Thymus (tissue), 14 donors: ENCODE data around the gene SH2D1B. TPM values are rescaled to one million over a fixed set of nuclear protein-coding genes. Genes with fewer than 3 reads are reported as not detected.
"Not testable (repeated sequence)": the region's sequence is repeated elsewhere in the genome, so short reads cannot be mapped to it uniquely, and the experiment has no call there.

Experiments
- DNase-seq, 9 donors: peaks; one replicate each; pipeline ENCODE4 v3.0.0-alpha.2; 2013; ENCODE audit warnings: low spot score in 9 of 9, low read depth in 6 of 9, missing footprints in 1 of 9
- H3K27ac ChIP-seq, 2 donors: one replicate each; pipeline ENCODE4 v1.5.1; 2013; ENCODE audit warnings: control low read depth in 1 of 2, low read depth in 1 of 2, low read length in 1 of 2, mild to moderate bottlenecking in 1 of 2, moderate library complexity in 1 of 2
- H3K27me3 ChIP-seq, 2 donors: one replicate each; pipeline ENCODE4 v1.5.1; 2013; ENCODE audit warnings: low read length in 1 of 2; ENCODE audit not compliant: control insufficient read depth in 2 of 2, insufficient read depth in 1 of 2
- H3K36me3 ChIP-seq, 2 donors: one replicate each; pipeline ENCODE4 v1.5.1; 2013; ENCODE audit warnings: low read length in 1 of 2, mild to moderate bottlenecking in 1 of 2, moderate library complexity in 1 of 2; ENCODE audit not compliant: control insufficient read depth in 2 of 2, insufficient read depth in 2 of 2
- H3K4me1 ChIP-seq, 2 donors: one replicate each; pipeline ENCODE4 v1.5.1; 2013; ENCODE audit warnings: low read length in 2 of 2; ENCODE audit not compliant: control insufficient read depth in 2 of 2, insufficient read depth in 2 of 2
- H3K4me3 ChIP-seq, 2 donors: one replicate each; pipeline ENCODE4 v1.5.1; 2013; ENCODE audit warnings: low read length in 2 of 2, control low read depth in 1 of 2, mild to moderate bottlenecking in 1 of 2
- H3K9me3 ChIP-seq, 2 donors: one replicate each; pipeline ENCODE4 v1.5.1; 2013; ENCODE audit warnings: low read length in 1 of 2, mild to moderate bottlenecking in 1 of 2; ENCODE audit not compliant: control insufficient read depth in 2 of 2, insufficient read depth in 1 of 2
- WGBS: extraction: QIAGEN DNeasy Blood & Tissue Kit; methylation state at CpG from one replicate; pipeline ENCODE4 v1.1.7; 2013; 5-methylcytosine and 5-hydroxymethylcytosine counted together
- long read RNA-seq, 10 donors: transcript quantifications; one replicate each; lab custom pipeline, GENCODE V29; 2026
- polyA plus RNA-seq: library from polyadenylated mRNA; stranded (reverse); fragments of 200-250 nt; gene quantifications from one replicate; pipeline ENCODE4 v1.2.3, GENCODE V29; 2013
- total RNA-seq: library from RNA; stranded (reverse); fragments of 120-200 nt; gene quantifications from one replicate; pipeline ENCODE4 v1.2.4, GENCODE V29; 2013
- donor health status: healthy.

The SH2D1B gene, protein sequence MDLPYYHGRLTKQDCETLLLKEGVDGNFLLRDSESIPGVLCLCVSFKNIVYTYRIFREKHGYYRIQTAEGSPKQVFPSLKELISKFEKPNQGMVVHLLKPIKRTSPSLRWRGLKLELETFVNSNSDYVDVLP
- total RNA-seq (0.47 TPM), polyA plus RNA-seq (0.27 TPM)
- long read RNA-seq, donor 1 = 0 reads
- long read RNA-seq, donor 2 = 0 reads
- long read RNA-seq, donor 3, partial matches to known transcripts = 0 of 1 reads
- long read RNA-seq, donor 3, other reads (novel, unspliced or antisense) = 0 of 1 reads
- long read RNA-seq, donor 4 = 0 reads
- long read RNA-seq, donor 5, partial matches to known transcripts = 0 of 1 reads
- long read RNA-seq, donor 5, other reads (novel, unspliced or antisense) = 0 of 1 reads
- long read RNA-seq, donor 6 = 0 reads
- long read RNA-seq, donor 7 = 0 reads
- long read RNA-seq, donor 8 = 0 reads
- long read RNA-seq, donor 9 = 0 reads
- long read RNA-seq, donor 10 = 0 reads

DNA sequence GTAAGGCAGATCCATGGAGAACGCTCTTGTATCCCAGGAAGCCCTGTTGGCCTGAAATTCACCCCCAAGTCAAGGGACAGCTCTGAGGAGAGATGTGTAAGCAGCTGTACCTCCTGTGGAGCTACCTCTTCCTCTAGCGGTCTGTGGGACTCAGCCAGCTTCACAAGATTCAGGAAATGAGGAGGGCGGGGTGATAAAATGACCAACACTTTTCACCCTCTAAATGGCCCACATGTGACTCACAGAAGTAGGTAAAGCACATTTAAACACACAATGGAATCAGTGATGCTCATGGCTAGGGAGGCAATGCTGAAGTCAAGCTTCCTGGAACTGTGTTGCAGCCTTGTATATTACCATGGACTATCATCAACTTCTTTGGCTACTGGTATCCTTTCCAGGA, at the start of gene SH2D1B:
Gene SH2D1B, minus strand, starts transcription at position 135 of the 400 bp plus-strand sequence. Its CDS starts 120 bp downstream, at position 15.
- no peak for DNase-seq
- H3K27ac ChIP-seq = no peak within 1 kb of the TSS
- no peaks in the 10 kb centered on the region for H3K27me3 ChIP-seq
- 98% methylated on average over 3 of the region's 3 CpGs for WGBS
- H3K9me3 ChIP-seq = no peaks in the 10 kb centered on the region
- H3K4me3 ChIP-seq = no peak within 1 kb of the TSS
- H3K36me3 ChIP-seq = no peaks in the 10 kb centered on the region
- no peaks in the 10 kb centered on the region for H3K4me1 ChIP-seq

DNA sequence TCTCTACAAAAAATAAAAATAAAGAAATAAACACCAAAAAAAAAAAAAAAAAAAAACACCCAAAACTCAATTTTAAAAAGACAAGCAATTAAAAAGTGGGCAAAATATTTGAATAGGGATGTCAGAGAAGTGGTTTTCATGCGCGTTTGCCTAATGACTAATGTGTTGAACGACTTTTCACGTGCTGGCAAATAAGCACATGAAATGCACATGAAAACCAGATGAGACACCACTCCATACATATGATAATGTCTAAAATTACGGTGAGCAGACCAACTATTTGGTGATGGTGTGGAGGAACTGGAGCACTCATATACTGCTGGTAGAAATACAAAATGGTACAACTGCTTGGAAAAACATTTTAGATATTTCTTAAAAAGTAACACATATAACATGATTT, 46.3 kb upstream of the SH2D1B start:
- no peak for DNase-seq
- Histone ChIP-seq H3K27ac (no peak overlapping the region), H3K27me3 (no peaks in the 10 kb centered on the region), H3K4me3 (no peak overlapping the region), H3K36me3 (no peaks in the 10 kb centered on the region), H3K4me1 (no peaks in the 10 kb centered on the region), H3K9me3 (no peaks in the 10 kb centered on the region)
- 96% methylated on average over 5 of the region's 5 CpGs for WGBS

DNA sequence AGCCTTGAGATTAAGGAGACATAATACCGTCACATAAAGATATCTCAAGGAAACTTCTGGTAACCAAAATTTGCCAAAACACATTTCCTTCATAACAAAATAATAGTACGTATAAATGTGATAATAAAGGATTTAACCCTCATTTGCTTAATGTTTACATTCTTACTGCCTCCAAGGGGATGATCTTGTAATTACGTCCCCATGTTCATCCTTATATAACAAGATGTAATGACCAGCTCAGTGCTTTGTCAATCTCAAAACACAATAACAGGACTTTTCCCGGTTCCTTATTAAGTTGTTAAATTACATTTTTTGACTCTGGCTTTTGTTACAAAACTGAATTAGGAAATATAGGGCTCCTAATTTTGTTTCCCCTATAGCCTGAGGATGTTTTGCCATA, 44.4 kb upstream of the SH2D1B start:
- no peaks in the 10 kb centered on the region for H3K9me3 ChIP-seq
- H3K27ac ChIP-seq = no peak overlapping the region
- H3K36me3 ChIP-seq = no peaks in the 10 kb centered on the region
- no peaks in the 10 kb centered on the region for H3K4me1 ChIP-seq
- DNase-seq = no peak
- no peaks in the 10 kb centered on the region for H3K27me3 ChIP-seq
- 95% methylated on average over 4 of the region's 4 CpGs for WGBS
- H3K4me3 ChIP-seq = no peak overlapping the region

DNA sequence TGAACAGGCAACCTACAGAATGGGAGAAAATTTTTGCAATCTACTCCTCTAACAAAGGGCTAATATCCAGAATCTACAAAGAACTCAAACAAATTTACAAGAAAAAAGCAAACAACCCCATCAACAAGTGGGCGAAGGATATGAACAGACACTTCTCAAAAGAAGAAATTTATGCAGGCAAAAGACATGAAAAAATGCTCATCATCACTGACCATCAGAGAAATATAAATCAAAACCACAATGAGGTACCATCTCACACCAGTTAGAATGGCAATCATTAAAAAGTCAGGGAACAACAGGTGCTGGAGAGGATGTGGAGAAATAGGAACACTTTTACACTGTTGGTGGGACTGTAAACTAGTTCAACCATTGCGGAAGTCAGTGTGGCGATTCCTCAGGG, 42.4 kb upstream of the SH2D1B start:
- H3K36me3 ChIP-seq, DNase-seq: not testable (repeated sequence)

DNA sequence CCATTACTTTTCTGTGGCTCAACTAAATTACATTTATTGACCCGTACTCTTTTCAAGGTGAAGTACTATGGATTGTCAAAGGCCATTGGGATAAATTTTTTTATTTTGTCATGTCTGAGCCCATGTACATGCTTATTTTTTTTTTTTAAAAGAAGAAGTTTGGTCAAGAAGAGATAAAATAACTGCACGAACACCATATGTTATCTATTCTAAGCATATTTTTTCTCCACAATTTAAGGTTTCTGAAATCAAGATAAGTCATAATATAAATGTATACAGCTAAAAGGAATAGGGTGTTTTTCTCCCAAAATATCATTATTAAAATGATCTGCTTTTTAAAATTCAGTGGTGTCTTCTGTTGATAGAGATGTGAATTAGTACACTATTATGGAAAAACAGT, 35.0 kb upstream of the SH2D1B start:
- 93% methylated on average over 2 of the region's 2 CpGs for WGBS
- H3K27ac ChIP-seq = no peak overlapping the region

More for the DNA sequence above, 42.4 kb upstream of the SH2D1B start:
- not testable (repeated sequence) for H3K4me1 ChIP-seq, H3K9me3 ChIP-seq, H3K27ac ChIP-seq, H3K27me3 ChIP-seq, H3K4me3 ChIP-seq
- 100% methylated on average over 1 of the region's 3 CpGs for WGBS

DNA sequence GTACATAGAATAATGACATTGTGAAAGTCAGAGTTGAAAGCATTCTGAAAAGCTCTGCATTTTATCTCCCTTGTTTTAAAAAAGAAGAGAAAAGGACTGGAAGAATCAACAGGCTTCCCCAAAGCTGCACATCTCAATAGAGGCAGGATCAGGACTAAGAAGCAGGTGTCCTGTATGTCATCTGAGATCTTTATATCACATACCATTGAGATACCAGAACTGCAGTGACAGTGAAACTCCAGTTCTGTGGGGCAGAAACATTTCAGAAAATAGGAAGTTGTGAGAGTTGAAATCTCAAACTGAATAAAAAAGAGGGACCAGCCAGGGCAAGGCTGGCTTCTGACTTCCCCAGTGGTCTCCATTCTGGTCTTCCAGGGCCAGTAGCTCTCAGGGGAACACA, 33.0 kb upstream of the SH2D1B start:
- H3K4me1 ChIP-seq = no peaks in the 10 kb centered on the region
- H3K27me3 ChIP-seq = no peaks in the 10 kb centered on the region
- no peak overlapping the region for H3K4me3 ChIP-seq
- no peak for DNase-seq
- no peaks in the 10 kb centered on the region for H3K9me3 ChIP-seq
- H3K27ac ChIP-seq = no peak overlapping the region
- no peaks in the 10 kb centered on the region for H3K36me3 ChIP-seq

More for the DNA sequence above, 35.0 kb upstream of the SH2D1B start:
- Histone ChIP-seq H3K27me3 (no peaks in the 10 kb centered on the region), H3K36me3 (no peaks in the 10 kb centered on the region), H3K9me3 (no peaks in the 10 kb centered on the region), H3K4me3 (no peak overlapping the region), H3K4me1 (no peaks in the 10 kb centered on the region)
- DNase-seq = no peak

DNA sequence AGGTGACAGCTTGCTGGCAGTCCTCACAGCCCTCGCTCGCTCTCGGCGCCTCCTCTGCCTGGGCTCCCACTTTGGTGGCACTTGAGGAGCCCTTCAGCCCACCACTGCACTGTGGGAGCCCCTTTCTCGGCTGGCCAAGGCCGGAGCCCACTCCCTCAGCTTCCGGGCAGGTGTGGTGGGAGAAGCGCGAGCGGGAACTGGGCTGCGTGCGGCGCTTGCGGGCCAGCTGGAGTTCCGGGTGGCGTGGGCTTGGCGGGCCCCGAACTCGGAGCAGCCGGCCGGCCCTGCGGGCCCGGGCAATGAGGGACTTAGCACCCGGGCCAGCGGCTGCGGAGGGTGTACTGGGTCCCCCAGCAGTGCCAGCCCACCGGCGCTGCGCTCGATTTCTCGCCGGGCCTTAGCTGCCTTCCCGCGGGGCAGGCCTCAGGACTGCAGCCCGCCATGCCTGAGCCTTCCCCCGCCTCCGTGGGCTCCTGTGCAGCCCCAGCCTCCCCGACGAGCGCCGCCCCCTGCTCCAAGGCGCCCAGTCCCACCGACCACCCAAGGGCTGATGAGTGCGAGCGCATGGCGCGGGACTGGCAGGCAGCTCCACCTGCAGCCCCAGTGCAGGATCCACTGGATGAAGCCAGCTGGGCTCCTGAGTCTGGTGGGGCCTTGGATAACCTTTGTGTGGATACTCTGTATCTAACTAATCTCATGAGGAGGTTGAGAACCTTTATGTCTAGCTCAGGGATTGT, 21.2 kb upstream of the SH2D1B start:
- not testable (repeated sequence) for DNase-seq, H3K27ac ChIP-seq, H3K4me1 ChIP-seq, H3K27me3 ChIP-seq, H3K9me3 ChIP-seq, H3K36me3 ChIP-seq, H3K4me3 ChIP-seq
- WGBS = 97% methylated on average over 39 of the region's 47 CpGs

DNA sequence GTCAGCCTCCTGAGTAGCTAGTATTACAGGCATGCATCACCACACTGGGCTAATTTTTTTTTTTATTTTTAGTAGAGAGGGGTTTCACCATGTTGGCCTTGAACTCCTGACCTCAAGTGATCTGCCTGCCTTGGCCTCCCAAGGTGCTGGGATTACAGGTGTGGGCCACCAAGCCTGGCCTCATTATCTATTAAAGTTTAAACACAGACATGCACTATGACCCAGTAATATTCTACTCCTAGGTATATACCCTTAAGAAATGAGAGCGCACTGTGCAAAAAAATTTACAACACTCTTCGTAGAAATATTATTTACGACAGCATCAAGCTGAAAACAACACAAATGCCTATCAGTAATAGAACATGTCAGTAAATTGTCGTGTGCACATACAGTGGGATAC, 18.6 kb upstream of the SH2D1B start:
- 98% methylated on average over 4 of the region's 4 CpGs for WGBS
- Histone ChIP-seq H3K27me3 (no peaks in the 10 kb centered on the region), H3K9me3 (no peaks in the 10 kb centered on the region), H3K36me3 (no peaks in the 10 kb centered on the region), H3K4me1 (no peaks in the 10 kb centered on the region), H3K4me3 (no peak overlapping the region), H3K27ac (no peak overlapping the region)
- no peak for DNase-seq

DNA sequence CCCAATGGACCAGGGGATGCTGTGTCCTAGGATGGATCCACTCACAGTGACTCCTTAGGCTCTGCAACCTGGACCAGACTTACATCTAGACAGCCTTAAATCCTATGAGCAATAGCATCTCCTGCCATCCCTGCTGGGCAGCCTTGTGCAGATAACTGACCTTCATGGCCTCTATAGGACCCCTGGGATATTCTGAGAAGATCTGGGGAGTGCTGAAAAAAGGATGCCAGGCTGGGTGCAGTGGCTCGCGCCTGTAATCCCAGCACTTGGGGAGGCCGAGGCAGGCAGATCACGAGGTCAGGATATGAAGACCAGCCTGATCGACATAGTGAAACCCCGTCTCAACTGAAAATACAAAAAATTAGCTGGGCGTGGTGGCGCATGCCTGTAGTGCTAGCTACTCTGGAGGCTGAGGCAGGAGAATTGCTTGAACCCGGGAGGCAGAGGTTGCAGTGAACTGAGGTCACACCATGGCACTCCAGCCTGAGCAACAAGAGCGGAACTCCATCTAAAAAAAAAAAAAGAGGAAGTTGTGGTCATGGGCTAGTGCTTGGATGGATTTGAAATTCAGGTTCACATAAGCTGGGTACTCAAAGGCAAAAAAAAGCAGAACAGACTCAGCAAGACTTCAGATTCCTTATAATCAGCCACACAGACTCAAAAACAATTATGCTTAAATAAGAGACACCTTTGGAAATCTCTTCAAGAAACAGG, 10.9 kb upstream of the SH2D1B start:
- Histone ChIP-seq H3K4me3 (no peak overlapping the region), H3K9me3 (no peaks in the 10 kb centered on the region), H3K27ac (no peak overlapping the region), H3K36me3 (no peaks in the 10 kb centered on the region), H3K4me1 (no peaks in the 10 kb centered on the region), H3K27me3 (no peaks in the 10 kb centered on the region)
- DNase-seq = no peak
- WGBS = 71% methylated on average over 10 of the region's 10 CpGs
